GM23248 (cell line): ENCODE results near the gene HPS1.

ENCODE experiments used
- EZH2 ChIP-seq: fragments of 200-600 bp; sonication (generic); IDR thresholded peaks from 2 replicates; pipeline ENCODE4 v1.6.1; 2018; ENCODE audit warnings: antibody characterized with exemption, mild to moderate bottlenecking; ENCODE audit not compliant: insufficient read depth, poor library complexity, severe bottlenecking
- EZH2phosphoT487 ChIP-seq: fragments of 200-600 bp; sonication (generic); IDR thresholded peaks from 2 replicates; pipeline ENCODE4 v1.6.1; 2018; ENCODE audit warnings: antibody characterized with exemption, moderate library complexity, mild to moderate bottlenecking, low read depth; ENCODE audit not compliant: insufficient read depth

DNA sequence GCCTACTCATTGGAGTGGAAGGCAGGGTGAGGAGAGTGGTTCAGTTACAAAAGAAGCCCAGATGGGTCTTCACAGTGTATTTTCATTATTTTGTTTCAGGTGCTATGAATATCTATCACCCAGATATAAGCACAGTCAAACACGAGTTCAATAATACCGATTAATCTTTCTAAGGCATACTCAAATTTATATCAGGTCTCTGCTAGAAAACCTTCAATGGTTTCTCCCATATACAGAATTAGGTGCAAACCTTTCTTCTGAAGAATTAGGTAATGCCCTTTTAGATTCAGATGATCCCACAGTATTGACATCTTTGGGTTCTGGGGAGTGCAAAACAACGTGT is 14.7 kb upstream of the HPS1 start:
- TF ChIP-seq EZH2phosphoT487: no peak
- TF ChIP-seq EZH2: no peak
